ENCODE measurements around the gene TNFSF13.

Gene TNFSF13

DNA sequence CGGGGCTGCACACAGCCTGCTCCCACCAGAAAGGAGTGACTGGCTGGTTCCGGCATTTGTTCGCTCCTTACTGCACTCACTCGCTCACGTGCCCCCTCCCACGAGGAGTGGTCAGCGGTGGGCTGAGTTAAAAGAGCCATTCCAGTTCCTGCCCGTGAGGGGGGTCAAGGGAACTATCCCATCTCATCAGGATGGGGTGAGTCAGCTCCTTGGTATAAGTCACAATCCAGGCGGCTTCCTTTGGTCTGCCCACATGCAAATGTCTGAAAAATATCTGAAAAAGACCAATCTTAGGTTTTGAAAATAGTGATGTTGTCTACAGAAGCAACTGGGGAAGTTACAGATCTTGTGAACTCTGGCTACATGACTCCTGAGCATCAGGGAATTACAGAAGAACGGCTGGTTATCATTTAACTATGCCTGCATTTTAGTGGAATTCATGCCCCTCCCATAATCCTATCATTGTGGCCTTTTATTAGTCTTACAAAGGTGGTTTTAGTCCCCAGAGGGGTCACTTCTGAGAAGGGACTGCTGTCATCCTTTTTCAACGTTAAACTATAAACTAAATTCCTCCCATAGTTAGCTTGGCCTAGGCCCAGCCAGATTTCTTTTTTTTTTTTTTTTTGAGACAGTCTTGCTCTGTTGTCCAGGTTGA lies 19.5 kb upstream of the TNFSF13 start:
- peak in 1 of 2 donors; percentile 14 for DNase-seq (ENCODE audit: low read depth in 2 of 2)
- H3K4me3 ChIP-seq (replicated peaks in 1 of 2; ENCODE audit: low read depth in 2 of 2, low read length in 2 of 2): no peak overlapping the region
- TF ChIP-seq, protein P1, sequence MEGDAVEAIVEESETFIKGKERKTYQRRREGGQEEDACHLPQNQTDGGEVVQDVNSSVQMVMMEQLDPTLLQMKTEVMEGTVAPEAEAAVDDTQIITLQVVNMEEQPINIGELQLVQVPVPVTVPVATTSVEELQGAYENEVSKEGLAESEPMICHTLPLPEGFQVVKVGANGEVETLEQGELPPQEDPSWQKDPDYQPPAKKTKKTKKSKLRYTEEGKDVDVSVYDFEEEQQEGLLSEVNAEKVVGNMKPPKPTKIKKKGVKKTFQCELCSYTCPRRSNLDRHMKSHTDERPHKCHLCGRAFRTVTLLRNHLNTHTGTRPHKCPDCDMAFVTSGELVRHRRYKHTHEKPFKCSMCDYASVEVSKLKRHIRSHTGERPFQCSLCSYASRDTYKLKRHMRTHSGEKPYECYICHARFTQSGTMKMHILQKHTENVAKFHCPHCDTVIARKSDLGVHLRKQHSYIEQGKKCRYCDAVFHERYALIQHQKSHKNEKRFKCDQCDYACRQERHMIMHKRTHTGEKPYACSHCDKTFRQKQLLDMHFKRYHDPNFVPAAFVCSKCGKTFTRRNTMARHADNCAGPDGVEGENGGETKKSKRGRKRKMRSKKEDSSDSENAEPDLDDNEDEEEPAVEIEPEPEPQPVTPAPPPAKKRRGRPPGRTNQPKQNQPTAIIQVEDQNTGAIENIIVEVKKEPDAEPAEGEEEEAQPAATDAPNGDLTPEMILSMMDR (IDR thresholded peaks at IDR 0.05; ENCODE audit: low read depth, low read length): no peak

DNA sequence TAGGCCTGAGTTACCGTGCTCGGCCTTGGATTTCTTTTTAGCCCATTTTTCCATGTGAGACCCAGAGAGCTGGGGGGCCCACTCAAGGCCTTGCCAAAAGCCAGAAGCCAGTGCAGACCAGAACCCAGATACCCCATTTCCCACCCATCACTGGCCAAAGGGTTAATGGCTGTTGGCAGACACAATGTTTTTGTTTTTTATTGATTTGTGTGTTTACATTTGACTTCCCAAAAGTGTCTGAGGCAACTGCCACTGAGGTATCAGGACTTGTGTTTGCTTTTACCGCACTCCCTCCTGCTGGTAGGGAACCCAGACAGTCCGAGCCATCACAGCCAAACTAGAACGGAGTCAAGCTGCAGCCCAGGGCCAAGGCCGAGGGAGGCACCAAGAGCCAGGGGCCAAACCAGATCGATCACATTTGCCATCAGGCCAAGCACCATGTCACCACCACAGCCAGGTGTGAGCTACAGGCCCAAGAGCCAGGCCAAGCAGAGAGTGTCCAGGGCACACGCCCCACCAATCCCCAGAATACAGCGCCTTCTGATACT lies 17.4 kb upstream of the TNFSF13 start:
- TF ChIP-seq, protein P1 (IDR thresholded peaks at IDR 0.05; ENCODE audit: low read depth, low read length): no peak
- no peak for DNase-seq (ENCODE audit: low read depth in 2 of 2)
- H3K4me3 ChIP-seq (replicated peaks in 1 of 2; ENCODE audit: low read depth in 2 of 2, low read length in 2 of 2): no peak overlapping the region

DNA sequence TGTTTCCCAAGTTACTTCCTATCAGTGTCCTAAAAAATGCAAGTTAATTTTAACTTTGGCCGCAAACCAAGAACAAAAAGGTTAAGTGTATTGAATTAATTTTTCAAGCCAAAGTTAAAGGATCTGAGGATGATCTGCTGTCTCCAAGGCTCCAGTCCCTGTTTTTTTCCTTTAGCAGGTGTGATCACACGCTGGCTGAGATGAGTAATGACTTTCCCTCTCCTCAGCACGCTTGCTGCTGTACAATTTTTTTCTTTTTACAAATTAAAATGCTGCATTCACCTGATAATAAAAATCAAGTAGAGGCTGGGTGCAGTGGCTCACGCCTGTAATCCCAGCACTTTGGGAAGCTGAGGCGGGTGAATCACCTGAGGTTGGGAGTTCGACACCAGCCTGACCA lies 13.6 kb upstream of the TNFSF13 start:
- peak in 1 of 2 donors; percentile 14 for DNase-seq (ENCODE audit: low read depth in 2 of 2)
- TF ChIP-seq, protein P1 (IDR thresholded peaks at IDR 0.05; ENCODE audit: low read depth, low read length): no peak
- no peak overlapping the region for H3K4me3 ChIP-seq (replicated peaks in 1 of 2; ENCODE audit: low read depth in 2 of 2, low read length in 2 of 2)

DNA sequence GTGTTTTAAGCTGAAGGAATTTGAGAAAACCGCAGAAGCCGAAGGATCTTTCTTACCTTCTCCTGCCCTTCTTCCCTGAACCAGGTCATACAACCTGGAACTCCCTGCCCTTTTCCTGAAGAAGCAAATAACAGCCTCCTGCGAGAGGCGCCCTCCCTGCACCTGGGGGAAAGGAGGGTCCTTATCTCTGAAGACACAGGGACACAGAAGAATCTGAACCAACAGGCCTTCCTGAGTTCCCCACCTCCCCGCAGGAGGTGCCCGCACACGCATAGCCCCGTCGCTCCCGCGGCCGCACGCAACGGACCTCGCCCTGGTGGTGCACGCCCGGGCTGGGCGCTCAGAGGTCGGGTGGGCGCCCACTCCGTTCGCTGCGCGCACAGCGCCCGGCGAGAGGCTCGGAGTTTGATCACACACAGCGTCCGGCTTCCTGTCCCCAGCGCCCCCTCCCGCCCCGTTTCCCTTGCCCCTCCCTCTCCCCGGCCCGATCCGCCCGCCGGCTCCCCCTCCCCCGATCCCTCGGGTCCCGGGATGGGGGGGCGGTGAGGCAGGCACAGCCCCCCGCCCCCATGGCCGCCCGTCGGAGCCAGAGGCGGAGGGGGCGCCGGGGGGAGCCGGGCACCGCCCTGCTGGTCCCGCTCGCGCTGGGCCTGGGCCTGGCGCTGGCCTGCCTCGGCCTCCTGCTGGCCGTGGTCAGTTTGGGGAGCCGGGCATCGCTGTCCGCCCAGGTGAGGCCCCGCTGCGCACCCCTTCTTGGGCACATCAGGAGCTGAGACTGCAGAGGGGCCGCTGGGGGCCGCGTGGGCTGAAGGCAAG lies 9.8 kb upstream of the TNFSF13 start, which contains the start of gene TNFSF12:
TSS of gene TNFSF12 (plus strand) at position 474 of the 816 bp plus-strand sequence. CDS start at position 570, 96 bp downstream.
- TF ChIP-seq, protein P1 (IDR thresholded peaks at IDR 0.05; ENCODE audit: low read depth, low read length): peak; percentile 20
- peak; percentile 17 to 31 for DNase-seq (ENCODE audit: low read depth in 2 of 2)
- peak within 1 kb of the TSS; percentile 53 to 57 for H3K4me3 ChIP-seq (replicated peaks in 1 of 2; ENCODE audit: low read depth in 2 of 2, low read length in 2 of 2)

DNA sequence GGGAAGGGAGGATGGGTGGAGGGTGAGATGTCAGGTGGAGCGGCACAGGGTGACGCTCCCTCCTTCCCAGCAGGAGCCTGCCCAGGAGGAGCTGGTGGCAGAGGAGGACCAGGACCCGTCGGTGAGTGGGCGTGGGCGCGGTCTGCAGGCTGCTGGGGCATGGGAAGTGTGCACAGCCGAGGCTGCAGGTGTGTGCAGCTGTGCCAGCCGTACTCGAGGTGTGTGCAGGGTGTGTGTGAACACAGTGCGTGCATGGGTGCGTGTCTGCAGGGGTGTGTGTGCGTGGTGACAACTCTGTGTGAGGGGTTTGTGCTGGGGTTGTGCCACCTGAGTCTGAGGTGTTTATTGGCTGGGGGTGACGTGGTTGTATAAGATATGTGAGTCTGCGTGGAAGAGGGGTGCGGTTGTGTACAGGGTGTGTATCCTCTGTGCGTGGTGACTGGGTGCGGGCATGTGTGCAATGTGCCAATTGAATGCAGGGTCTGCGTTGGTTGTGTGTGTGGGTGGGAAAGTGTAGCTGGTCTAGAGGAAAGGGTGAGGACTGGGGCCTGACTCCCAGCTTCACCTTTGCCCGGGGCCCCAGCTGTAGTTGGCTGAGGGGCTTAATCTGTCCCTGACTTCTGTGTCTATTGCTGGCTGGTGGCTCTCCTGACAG lies 9.0 kb upstream of the TNFSF13 start:
- DNase-seq (ENCODE audit: low read depth in 2 of 2): no peak
- peak overlapping the region; percentile 45 to 57 for H3K4me3 ChIP-seq (replicated peaks in 1 of 2; ENCODE audit: low read depth in 2 of 2, low read length in 2 of 2)
- TF ChIP-seq, protein P1 (IDR thresholded peaks at IDR 0.05; ENCODE audit: low read depth, low read length): no peak

DNA sequence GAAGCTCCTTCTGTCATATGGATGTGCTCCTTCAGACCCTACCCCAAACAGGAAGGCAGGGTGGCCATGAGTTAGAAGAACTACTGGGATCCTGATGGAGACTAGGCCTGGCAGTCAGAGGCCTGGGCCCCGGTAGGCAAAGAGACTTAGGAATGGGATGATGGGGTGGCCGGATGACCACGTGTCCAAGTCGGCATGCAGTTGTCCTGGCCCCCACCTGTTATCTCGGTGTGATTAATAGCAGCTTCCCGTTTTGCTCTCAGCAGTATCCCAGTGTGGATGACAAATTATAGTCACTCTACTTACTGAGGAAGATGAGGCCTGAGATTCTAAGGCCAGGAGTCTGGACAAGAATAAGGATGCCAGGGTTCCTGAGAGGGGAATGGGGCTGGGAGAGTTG lies 8.2 kb upstream of the TNFSF13 start:
- DNase-seq (ENCODE audit: low read depth in 2 of 2): no peak
- TF ChIP-seq, protein P1 (IDR thresholded peaks at IDR 0.05; ENCODE audit: low read depth, low read length): no peak
- H3K4me3 ChIP-seq (replicated peaks in 1 of 2; ENCODE audit: low read depth in 2 of 2, low read length in 2 of 2): no peak overlapping the region

Data from cardiac fibroblast (primary cell).